DND-41 (cell line): ENCODE data around the gene MYO1E.

Source experiments
- EZH2 ChIP-seq: IDR thresholded peaks from 3 replicates; pipeline ENCODE4 v1.6.1; 2012; ENCODE audit warnings: borderline replicate concordance, low read depth, mild to moderate bottlenecking, moderate library complexity, low read length, inconsistent platforms; ENCODE audit not compliant: severe bottlenecking
- TF ChIP-seq, protein P1 (sequence below): IDR thresholded peaks from 2 replicates; pipeline ENCODE4 v1.5.1; 2012; ENCODE audit warnings: borderline replicate concordance, low read length, moderate library complexity, mild to moderate bottlenecking; ENCODE audit not compliant: poor library complexity, severe bottlenecking; ENCODE audit errors: extremely low read depth

- TF ChIP-seq, protein P1, sequence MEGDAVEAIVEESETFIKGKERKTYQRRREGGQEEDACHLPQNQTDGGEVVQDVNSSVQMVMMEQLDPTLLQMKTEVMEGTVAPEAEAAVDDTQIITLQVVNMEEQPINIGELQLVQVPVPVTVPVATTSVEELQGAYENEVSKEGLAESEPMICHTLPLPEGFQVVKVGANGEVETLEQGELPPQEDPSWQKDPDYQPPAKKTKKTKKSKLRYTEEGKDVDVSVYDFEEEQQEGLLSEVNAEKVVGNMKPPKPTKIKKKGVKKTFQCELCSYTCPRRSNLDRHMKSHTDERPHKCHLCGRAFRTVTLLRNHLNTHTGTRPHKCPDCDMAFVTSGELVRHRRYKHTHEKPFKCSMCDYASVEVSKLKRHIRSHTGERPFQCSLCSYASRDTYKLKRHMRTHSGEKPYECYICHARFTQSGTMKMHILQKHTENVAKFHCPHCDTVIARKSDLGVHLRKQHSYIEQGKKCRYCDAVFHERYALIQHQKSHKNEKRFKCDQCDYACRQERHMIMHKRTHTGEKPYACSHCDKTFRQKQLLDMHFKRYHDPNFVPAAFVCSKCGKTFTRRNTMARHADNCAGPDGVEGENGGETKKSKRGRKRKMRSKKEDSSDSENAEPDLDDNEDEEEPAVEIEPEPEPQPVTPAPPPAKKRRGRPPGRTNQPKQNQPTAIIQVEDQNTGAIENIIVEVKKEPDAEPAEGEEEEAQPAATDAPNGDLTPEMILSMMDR = no peak
- no peak for TF ChIP-seq EZH2
These were observed 25.7 kb downstream of the MYO1E start for GRCh38 chr15:59346951-59347350.
